GM12891 (cell line): ENCODE data around the gene ATP1A4.

Experiments
- POLR2A ChIP-seq: IDR thresholded peaks from 2 replicates; pipeline ENCODE4 v1.6.1; 2011; ENCODE audit warnings: low read depth, low read length, control low read depth
- POLR2AphosphoS5 ChIP-seq: IDR thresholded peaks from 2 replicates; pipeline ENCODE4 v1.6.1; 2011; ENCODE audit warnings: low read depth, low read length, control low read depth

GRCh38 chr1:160171980-160172379 is 20.6 kb downstream of the ATP1A4 start:
- TF ChIP-seq POLR2AphosphoS5 (no peak), POLR2A (no peak)
